Parathyroid adenoma (tissue), 2 donors: Measurements from ENCODE around the gene EMP2.

Experiments
- H2AFZ ChIP-seq: fragments of 300-600 bp; sonication (generic); one replicate; pipeline ENCODE4 v1.7.0; 2017; ENCODE audit warnings: antibody characterized with exemption, mild to moderate bottlenecking
- H3K27ac ChIP-seq: fragments of 300-600 bp; sonication (generic); one replicate; pipeline ENCODE4 v1.7.0; 2017
- H3K27me3 ChIP-seq: fragments of 300-600 bp; sonication (generic); one replicate; pipeline ENCODE4 v1.7.0; 2017; ENCODE audit warnings: low read length; ENCODE audit not compliant: control insufficient read depth, insufficient read depth
- H3K36me3 ChIP-seq: fragments of 300-600 bp; sonication (generic); one replicate; pipeline ENCODE4 v1.7.0; 2017; ENCODE audit warnings: low read length; ENCODE audit not compliant: control insufficient read depth, insufficient read depth
- H3K4me1 ChIP-seq: fragments of 300-600 bp; sonication (generic); one replicate; pipeline ENCODE4 v1.7.0; 2017; ENCODE audit warnings: control low read depth
- H3K4me2 ChIP-seq: fragments of 300-600 bp; sonication (generic); one replicate; pipeline ENCODE4 v1.7.0; 2017; ENCODE audit warnings: low read length
- H3K4me3 ChIP-seq: fragments of 300-600 bp; sonication (generic); one replicate; pipeline ENCODE4 v1.7.0; 2017; ENCODE audit warnings: low read depth, low read length
- H3K79me2 ChIP-seq: fragments of 300-600 bp; sonication (generic); one replicate; pipeline ENCODE4 v1.7.0; 2017; ENCODE audit warnings: control low read depth
- H3K9ac ChIP-seq: fragments of 300-600 bp; sonication (generic); one replicate; pipeline ENCODE4 v1.7.0; 2017; ENCODE audit warnings: mild to moderate bottlenecking
- H3K9me3 ChIP-seq: fragments of 300-600 bp; sonication (generic); one replicate; pipeline ENCODE4 v1.7.0; 2017; ENCODE audit warnings: low read length; ENCODE audit not compliant: control insufficient read depth
- TF ChIP-seq, protein P1 (sequence below): fragments of 300-600 bp; sonication (generic); IDR thresholded peaks from one replicate; pipeline ENCODE4 v1.7.0; 2017; ENCODE audit warnings: antibody characterized with exemption, mild to moderate bottlenecking
- donor health status: primary hyperparathyroidism.

EMP2 gene

DNA sequence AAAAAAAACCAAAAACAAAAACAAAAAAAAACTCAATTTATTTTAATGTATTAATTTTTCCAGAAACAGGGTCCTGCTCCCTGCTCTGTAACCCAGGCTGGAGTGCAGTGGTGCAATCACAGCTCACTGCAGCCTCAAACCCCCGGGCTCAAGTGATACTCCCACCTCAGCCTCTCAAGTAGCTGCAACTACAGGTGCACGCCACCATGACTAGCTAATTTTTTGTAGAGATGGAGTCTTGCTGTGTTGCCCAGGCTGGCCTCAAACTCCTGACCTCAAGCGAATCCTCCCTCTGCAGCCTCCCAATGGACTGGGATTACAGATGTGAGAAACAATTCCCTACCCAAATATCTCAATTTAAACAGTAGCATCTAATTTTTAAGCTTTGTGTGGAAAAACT is 25.2 kb upstream of the EMP2 start:
- H3K79me2 ChIP-seq = no peaks in the 10 kb centered on the region
- no peaks in the 10 kb centered on the region for H3K36me3 ChIP-seq
- TF ChIP-seq, protein P1, sequence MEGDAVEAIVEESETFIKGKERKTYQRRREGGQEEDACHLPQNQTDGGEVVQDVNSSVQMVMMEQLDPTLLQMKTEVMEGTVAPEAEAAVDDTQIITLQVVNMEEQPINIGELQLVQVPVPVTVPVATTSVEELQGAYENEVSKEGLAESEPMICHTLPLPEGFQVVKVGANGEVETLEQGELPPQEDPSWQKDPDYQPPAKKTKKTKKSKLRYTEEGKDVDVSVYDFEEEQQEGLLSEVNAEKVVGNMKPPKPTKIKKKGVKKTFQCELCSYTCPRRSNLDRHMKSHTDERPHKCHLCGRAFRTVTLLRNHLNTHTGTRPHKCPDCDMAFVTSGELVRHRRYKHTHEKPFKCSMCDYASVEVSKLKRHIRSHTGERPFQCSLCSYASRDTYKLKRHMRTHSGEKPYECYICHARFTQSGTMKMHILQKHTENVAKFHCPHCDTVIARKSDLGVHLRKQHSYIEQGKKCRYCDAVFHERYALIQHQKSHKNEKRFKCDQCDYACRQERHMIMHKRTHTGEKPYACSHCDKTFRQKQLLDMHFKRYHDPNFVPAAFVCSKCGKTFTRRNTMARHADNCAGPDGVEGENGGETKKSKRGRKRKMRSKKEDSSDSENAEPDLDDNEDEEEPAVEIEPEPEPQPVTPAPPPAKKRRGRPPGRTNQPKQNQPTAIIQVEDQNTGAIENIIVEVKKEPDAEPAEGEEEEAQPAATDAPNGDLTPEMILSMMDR = no peak
- H3K4me3 ChIP-seq = no peak overlapping the region
- no peaks in the 10 kb centered on the region for H3K27me3 ChIP-seq
- H3K4me1 ChIP-seq = no peaks in the 10 kb centered on the region
- no peak overlapping the region for H3K4me2 ChIP-seq
- no peak overlapping the region for H3K27ac ChIP-seq
- H2AFZ ChIP-seq = no peak overlapping the region
- H3K9me3 ChIP-seq = no peaks in the 10 kb centered on the region
- H3K9ac ChIP-seq = no peak overlapping the region

- no peak overlapping the region for H3K27ac ChIP-seq
- no peak overlapping the region for H3K9ac ChIP-seq
These were observed 21.3 kb upstream of the EMP2 start for GRCh38 chr16:10601444-10602408.

GRCh38 chr16:10600782-10601443 is 20.5 kb upstream of the EMP2 start:
- Histone ChIP-seq H2AFZ (no peak overlapping the region), H3K27me3 (no peaks in the 10 kb centered on the region), H3K36me3 (no peaks in the 10 kb centered on the region), H3K4me3 (no peak overlapping the region), H3K9ac (no peak overlapping the region), H3K27ac (no peak overlapping the region), H3K4me2 (no peak overlapping the region), H3K9me3 (no peaks in the 10 kb centered on the region), H3K4me1 (no peaks in the 10 kb centered on the region), H3K79me2 (no peaks in the 10 kb centered on the region)
- TF ChIP-seq, protein P1 = no peak

More at GRCh38 chr16:10601444-10602408, 21.3 kb upstream of the EMP2 start:
- Histone ChIP-seq H3K36me3 (no peaks in the 10 kb centered on the region), H3K4me1 (no peaks in the 10 kb centered on the region), H2AFZ (no peak overlapping the region), H3K4me3 (no peak overlapping the region), H3K9me3 (no peaks in the 10 kb centered on the region), H3K4me2 (no peak overlapping the region), H3K27me3 (no peaks in the 10 kb centered on the region), H3K79me2 (no peaks in the 10 kb centered on the region)
- TF ChIP-seq, protein P1 = no peak

DNA sequence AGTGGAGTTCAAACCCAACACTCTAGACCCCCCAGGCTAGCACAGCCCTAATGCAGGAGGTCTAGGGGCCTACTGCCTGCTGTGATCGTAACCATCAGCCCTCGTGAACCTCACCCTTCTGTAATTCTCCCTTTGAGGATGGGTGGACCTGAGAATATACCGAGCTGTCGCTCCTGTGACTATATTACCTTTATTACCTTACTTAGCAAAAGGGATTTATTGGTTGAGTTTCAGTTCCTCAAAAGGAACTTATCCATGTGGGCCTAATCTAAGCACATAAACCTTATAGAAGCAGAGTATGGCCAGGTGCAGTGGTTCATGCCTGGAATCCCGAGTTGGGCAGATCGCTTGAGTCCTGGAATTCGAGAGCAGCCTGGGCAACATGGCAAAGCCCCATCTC is 19.2 kb upstream of the EMP2 start:
- Histone ChIP-seq H3K79me2 (no peaks in the 10 kb centered on the region), H3K4me3 (no peak overlapping the region), H3K4me2 (no peak overlapping the region), H3K27ac (no peak overlapping the region), H3K9ac (no peak overlapping the region), H3K27me3 (no peaks in the 10 kb centered on the region), H3K4me1 (no peaks in the 10 kb centered on the region), H3K36me3 (no peaks in the 10 kb centered on the region), H2AFZ (no peak overlapping the region), H3K9me3 (no peaks in the 10 kb centered on the region)
- TF ChIP-seq, protein P1 = no peak
